ENCODE results near the gene ARL8B.

Gene ARL8B

DNA sequence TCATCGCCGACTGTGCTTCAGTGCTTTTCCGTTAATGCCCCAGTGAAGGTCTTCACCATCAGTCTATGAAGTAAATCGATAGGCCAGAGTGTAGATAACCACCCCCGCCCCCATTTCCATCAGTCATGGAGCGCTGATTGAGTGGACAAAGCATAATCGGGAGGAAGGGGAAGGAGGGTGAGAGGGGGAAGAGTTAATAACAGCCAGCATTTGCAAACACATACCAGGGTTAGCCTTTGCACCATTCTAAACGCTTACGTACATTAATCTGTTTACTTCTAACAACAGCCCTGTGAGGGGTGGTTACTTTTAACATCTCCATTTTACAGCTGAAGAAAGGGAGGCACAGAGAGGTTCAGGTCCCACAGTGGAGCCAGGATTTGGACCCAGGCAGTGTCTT lies 92.3 kb downstream of the ARL8B start:
- no peak for DNase-seq (ENCODE audit: low read depth)

DNA sequence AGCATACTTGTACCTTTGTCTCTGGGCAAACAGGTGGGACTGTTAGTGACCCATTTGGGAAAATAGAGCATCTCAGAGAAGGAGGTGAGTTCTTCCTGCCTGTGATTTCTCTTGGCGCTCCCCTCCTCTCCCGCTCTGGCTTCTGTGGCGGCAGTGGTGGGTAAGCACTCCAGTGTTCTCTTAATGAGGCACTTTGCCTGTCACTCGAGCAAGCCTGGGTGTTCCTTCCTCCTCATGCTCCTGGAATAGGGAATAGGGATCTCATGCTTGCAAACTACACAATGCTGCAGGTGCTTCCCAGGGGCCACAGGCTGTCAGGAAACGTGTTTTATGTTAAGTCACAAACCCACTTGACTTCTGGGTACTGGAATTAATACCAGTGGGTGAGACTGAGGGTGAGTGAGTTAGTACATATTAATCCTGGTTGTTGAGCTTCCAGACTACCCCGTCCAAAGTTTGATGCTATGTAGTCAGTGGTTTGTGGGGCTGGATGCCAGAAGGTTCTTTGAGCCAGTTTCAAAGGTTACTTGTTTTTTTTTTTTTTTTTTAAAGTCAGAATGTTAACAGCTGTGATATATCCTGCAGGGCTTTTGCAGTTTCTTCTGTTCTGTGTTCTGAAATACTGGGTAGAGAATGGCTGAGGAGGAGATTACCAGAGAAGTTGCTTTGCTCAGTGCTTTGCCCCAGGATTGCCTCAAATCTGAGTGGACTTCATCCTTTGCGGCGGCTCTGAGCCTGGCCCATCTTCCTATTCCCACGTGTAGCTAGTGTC lies 95.9 kb downstream of the ARL8B start:
- no peak for DNase-seq (ENCODE audit: low read depth)

DNA sequence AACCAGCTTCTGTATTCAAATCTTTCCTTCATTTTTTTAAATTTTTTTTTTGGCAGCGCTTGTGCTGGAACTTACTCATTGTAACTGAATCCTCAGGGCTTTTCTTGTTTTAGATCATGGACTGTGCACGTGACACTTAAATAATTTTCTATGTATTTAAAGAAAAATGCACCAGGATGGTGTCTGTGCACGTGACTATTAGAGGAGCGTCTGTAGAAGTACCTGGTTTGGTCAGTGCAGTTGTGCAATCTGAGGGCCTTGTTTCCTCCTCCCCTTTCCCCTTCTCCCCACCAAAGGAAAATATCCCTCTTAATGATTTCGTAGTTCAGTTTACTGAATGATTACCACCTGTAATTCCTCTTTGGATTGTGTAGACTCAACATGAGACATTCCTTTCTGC lies 96.7 kb downstream of the ARL8B start:
- no peak for DNase-seq (ENCODE audit: low read depth)

DNA sequence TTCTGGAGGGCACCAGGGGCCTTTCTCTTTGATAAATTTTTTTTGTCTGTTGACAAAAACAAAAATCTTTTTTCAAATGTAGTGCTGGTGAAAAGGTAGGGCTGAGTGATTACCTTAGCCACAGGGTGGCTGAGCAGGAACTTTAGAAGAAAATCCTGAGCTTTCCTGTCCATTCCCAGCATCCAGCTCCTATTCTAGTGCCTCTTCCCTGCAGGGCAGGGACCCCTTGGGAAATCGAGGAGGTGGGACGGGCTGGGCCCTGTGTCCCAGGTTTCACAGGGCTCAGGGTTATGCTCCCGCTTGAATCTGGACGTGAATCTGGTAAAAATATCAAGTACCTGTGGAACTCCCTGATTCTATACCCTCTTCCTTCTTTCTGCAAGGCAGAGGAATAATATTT lies 97.1 kb downstream of the ARL8B start:
- no peak for DNase-seq (ENCODE audit: low read depth)

DNA sequence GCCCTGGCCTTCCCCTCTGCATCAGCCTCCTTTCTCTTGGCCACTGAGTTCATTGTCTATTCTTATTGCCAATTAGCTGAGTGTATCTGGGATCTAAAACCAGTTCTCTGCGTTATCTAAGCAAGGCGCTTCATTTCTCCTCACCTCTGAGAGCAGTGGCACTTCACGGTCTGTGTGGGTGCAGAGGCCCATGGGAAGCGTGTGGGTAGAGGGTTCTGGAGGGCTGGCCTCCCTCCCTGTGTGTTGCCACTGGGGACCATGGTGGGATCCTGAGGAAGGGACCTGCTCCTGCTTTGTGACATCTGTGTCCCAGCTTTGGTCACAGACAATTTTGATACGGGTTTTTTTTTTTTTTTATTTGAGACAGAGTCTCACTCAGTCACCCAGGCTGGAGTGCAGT lies 98.1 kb downstream of the ARL8B start:
- DNase-seq (ENCODE audit: low read depth): no peak

DNA sequence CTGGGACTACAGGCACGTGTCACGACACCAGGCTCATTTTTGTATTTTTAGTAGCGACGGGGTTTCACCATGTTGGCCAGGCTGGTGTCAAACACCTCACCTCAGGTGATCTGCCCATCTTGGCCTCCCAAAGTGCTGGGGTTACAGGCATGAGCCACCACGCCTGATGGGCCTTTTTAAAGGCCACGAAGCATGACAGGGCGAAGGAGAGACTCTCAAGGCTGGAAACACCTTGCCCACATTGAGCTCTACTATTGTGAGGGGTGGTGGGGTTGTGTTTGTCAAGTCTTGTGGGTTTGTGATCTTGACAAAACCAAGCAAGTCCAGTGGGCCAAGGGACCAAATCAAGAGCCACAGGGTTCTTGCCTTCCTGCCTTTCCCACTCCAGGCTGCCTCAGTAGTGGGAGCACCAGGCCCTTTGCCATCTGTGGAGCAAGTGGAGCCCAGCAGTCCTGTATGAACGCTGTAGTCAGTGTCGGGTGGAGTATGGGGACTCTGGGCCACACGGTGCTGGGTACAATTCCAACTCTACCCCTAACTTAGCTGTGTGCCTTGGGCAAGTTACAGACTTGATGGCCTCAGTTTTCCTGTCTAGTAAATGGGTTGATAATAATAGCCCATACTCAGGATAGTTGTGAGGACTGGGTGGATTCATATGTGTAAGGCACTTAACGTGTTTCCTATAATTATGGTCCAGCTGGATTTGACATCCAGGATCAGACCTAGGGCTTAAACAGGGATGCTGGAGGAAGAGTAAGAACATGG lies 98.8 kb downstream of the ARL8B start:
- no peak for DNase-seq (ENCODE audit: low read depth)

DNA sequence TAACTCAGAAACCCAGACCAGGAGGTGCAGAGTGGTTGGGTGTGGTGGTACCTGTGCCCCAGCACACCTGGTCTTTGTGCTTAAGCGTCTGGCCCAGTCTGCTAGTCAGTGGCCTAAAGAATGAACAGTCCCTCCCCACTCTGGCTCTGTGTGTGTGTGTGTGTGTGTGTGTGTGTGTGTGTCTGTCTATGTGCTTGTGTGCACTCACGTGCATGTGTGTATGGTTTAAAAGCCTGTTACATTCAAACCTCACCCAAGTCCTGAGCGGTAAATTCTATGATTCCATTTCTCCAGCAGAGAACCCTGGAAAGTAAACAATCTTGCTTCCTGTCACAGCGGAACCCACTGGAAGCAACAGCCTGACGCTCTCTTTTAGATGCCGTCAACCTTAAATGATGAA lies 99.6 kb downstream of the ARL8B start:
- DNase-seq (ENCODE audit: low read depth): no peak

DNA sequence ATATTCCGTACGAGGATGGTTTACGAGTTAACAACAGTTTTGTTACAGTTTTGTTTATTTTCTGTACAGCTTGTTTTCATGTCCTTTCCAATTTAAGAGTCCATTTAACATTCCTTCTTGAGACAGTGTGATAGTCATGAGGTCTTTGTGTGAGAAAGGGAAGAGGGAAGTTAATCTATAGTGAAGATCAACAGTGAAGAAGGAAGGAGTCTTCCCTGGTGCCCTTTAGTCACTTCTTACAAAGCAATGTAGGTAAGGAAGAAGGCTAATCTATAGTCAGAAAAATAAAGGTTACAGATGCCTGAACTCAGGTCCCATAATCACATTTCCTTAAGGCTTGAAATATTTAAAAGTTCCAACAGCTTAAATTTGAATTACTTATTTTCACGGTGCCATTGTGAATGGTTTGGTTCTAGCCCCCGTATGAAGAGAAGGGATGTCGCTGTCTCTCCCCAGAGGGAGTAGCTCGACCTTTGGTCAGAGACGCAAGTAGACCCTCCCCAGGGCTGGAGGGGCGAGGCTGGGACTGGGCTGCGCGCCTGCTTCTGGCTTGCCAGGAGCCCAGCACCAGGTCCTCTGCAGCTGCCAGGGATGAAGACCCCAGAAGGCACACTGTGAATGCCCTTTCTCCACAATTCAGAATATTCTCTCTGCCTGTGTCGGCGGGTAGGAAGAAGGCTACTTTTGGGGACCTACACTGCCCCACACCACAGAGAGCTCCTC lies 100.4 kb downstream of the ARL8B start:
- no peak for DNase-seq (ENCODE audit: low read depth)

DNA sequence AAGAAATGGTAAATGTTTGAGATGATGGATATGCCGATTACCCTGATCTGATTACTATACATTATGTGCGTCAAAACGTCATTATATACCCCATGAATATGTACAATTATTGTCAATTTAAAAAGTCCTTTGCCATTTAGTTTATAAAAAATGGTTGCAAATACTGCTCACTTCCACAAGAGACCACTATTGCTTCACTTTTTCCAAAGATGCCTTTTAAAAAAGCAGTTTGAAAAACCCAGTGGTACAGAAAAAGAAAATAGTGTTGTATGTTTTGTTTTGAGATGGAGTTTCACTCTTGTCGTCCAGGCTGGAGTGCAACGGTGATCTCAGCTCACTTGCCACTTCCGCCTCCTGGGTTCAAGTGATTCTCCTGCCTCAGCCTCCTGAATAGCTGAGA lies 104.7 kb downstream of the ARL8B start:
- DNase-seq (ENCODE audit: low read depth): no peak

DNA sequence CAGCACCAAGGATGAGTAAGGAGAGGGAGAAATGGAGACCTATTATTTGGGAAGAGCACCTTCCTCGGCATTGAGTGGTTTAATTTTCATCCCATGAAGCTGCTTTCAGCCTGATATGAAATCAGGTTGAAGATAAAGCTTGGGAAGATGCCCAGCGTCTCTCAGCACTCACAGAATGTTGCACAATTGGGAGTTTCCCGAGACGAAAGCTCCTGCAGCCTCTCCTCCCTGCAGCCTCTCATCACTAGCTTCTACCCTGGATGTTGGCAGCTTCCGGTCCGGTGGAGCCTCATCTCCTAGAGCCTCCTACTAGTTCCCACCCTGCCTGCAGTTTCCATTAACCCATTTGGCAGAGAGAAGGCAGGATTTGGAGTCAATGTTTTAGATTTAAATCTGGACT lies 105.7 kb downstream of the ARL8B start:
- DNase-seq (ENCODE audit: low read depth): no peak

DNA sequence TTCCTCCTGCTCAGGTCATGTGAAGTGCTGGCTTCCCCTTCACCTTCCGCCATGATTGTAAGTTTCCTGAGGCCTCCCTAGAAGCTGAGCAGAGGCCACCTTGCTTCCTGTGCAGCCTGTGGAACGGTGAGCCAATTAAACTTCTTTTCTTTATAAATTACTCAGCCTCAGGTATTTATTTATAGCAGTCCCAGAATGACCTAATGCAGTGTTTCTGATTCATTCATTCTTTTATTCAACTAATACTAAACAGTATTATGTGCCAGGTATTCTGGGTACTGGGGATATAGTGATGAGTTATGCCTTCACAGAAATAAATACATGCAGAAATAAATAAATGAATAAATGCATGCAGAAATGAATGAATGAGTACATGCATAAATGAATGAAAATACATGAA lies 107.3 kb downstream of the ARL8B start:
- DNase-seq (ENCODE audit: low read depth): no peak
